Measurements from ENCODE around the gene SSTR5.

Gene SSTR5

GRCh38 chr16:1107731-1108130 lies 35.2 kb downstream of the SSTR5 start:
- DNase-seq, result no peak

- DNase-seq, result no peak
Observed at GRCh38 chr16:1108299-1109252, 36.0 kb downstream of the SSTR5 start.

- DNase-seq, result no peak
Observed at GRCh38 chr16:1109648-1110047, 37.1 kb downstream of the SSTR5 start.

GRCh38 chr16:1112506-1113184 lies 40.1 kb downstream of the SSTR5 start:
- no peak for DNase-seq

DNA sequence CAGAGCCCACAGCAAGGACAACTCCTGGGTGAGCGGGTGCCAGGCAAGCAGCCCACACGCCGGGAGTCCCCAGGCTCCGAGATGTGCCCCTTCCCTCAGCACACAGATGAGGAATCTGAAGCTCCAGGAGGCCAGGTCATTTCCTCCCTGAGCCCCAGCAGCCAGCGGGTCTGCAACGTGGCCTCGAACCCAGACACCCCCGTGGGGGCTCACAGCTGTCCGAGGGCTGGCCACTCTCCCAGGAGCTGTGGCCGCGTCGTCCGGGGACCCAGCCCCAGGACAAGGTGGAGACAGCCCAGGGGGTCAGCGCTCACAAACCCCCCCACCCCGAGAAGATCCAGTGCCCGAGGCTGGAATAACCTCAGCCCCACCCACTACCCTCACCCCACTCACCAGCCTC lies 40.9 kb downstream of the SSTR5 start:
- DNase-seq, result no peak

- DNase-seq, result no peak
Observed at GRCh38 chr16:1113889-1114526, 41.5 kb downstream of the SSTR5 start.

- no peak for DNase-seq
Observed at GRCh38 chr16:1116693-1117077, 44.1 kb downstream of the SSTR5 start.

GRCh38 chr16:1117176-1117900 lies 44.8 kb downstream of the SSTR5 start:
- no peak for DNase-seq

- DNase-seq, result no peak
Observed at GRCh38 chr16:1117926-1118325, 45.4 kb downstream of the SSTR5 start.

DNA sequence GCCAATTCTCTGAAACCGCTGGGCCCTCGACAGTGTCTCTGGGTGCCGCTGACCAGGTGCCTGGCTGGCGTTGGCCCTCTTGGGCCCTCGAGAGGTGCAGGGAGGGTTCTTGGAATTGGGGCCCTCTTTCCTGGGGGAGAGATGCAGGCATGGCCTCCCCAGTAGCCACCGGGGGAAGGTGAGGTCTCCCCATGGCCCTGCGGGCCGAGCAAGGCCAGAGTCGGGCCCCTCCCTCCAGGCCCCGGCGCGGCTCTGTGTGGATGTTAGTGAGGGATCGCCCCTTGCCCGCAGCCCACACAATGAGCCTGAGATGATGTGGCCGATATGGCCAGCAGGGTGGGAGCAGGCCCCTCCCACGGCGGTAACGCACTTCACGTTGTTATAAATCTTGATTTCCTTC lies 46.6 kb downstream of the SSTR5 start:
- no peak for DNase-seq

DNA sequence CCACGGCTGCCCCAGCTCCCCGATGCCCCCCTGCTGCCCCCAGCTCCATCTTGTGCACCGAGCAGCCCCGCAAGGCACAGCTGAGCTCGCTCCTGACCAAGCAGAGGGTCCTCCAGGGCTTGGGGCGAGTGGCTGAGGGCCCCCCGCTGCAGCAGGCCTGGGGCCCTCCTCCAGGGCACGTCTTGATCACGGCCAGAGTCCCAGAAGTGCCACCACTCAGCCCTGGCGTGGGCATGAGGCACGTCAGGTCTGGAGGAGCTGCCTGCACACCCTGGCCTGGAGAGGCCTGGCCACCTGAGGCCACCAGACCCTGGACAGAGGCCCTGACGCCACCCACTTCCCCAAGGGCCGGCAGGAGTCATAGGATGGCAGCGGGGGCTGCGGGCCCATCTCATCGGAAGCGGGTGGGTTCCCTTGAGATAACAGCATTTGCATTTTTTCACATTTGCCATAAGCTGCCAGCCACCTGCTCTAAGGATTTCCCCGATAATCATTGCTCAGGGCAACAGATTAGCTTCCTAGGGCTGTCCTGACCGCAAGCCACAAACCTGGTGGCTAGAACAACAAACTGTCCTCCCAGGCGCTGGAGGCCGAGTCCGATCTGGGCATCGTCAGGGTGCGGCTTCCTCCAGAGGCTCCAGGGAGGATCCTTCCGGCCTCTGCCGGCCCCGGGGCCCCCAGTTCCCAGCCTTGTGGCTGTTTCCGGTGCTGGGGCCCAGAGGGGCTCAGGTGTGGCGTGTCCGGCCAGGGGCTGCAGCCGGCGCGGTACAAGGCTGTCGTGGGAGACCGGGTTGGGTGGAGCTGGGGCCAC lies 47.4 kb downstream of the SSTR5 start:
- no peak for DNase-seq

DNA sequence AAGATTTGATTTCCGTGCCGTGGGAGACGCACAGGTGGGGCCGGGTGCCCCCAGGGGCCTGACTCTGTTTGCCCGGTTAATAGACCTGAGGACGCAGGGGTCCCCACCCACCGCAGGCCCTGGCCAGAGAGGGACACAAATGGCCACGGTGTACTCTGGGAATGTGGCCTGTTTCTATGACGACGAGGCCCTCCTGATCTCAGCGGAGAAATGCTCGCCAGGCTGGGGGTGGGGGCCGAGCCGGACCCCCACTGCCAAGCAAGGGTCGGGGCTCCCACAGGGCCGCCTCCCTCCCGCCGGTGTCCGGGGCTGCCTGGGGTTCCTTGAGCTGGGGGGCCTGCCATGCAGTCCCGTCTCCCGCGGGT lies 48.0 kb downstream of the SSTR5 start:
- no peak for DNase-seq

DNA sequence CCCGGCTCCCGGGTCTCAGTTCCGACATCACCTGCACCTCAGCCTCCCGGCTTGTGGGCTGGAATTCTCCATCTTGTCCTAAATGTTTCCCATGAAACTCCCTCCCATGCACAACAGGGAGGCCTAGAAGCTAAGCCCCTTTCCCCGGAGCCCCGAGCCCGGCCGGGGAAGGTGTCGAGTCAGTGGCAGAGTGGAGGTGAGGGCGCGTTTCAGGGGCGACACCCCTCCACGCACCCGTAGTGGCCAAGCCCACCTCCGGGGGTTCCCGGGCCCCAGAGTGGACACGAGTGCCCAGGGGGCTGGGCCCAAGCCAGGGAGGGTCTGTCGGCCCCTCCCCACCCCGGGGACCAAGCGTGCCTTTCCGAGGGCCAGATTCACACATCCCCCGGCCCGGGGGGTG lies 48.5 kb downstream of the SSTR5 start:
- no peak for DNase-seq

GRCh38 chr16:1121601-1122397 lies 49.3 kb downstream of the SSTR5 start:
- no peak for DNase-seq

DNA sequence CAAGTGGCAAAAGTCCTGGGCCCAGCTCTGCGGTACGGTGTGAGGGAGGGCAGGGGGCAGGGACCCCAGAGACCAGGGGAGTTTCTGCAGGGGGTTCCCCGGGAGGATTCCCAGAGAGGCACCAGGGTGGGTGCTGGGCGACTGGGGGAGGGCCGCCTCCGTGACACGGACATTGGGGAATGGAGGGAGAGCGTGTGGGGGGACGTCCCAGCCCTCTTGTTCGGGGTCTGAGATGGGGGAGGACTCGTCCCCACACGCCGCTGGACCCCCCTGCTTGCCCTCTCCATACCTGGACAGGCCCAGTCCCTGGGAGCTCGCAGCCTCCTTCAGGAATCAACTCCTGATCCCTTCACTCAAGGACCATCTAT lies 49.8 kb downstream of the SSTR5 start:
- no peak for DNase-seq

- no peak for DNase-seq
Observed at GRCh38 chr16:1123525-1124230, 51.1 kb downstream of the SSTR5 start.

DNA sequence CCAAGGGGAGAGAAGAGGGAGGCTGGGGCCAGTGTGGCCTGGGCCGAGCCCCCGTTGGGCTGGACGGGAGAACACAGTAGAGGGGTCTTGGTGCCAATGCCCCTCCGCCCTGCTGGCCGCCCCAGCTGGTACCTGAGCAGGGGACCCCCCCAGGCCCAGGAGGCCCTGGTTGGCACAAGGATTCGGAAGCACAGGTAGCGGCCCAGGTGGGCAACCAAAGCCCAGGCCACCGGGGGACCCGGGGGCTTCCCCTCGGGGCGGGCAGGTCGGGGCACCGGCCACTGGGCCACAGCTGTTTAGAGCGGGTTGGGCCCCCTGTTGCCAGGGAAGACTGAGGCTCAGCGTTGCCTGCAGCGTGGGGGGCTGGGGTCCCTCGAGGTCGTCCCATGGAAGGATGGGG lies 51.7 kb downstream of the SSTR5 start:
- DNase-seq, result no peak

DNA sequence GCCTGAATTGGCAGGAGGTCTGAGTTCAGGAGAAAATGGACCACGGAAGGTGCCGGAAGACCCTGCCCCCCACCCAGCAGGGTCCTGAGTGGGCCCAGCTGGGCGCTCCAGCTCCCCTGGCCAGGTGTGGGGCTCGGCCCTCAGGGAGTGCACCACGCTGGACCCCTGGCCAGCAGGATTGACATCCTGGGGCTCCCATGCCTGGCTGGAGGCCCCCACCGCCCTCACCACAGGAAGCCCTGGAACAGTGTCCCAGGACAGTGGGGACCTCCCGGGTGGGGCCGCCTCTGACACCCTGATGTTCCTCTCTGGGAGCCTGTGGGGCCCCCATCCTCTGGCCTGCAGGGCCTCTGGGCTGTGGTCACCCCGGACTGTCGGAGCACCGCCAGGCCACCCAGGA lies 52.2 kb downstream of the SSTR5 start:
- DNase-seq, result no peak

GRCh38 chr16:1125471-1125870 lies 52.9 kb downstream of the SSTR5 start:
- DNase-seq, result no peak

GRCh38 chr16:1126044-1126443 lies 53.5 kb downstream of the SSTR5 start:
- no peak for DNase-seq

DNA sequence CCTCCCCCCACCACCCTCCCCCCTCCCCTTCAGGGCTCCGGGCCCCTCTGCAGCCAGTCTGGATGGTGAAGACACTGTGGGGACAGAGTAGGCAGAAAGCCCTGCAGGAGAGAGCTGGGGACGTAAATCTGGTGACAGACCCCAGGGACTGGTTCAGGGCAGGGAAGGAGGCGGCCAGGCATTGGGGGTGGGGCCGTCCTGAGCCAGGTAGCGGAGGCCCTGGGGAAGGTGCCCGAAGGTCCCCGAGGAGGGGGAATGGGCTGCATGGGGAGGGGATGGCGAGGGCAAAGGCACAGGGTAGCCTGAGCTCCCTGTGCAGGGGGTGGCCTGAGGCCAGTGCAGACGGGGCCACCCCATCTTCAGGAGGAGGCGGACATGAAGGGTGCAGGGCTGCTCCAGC lies 54.0 kb downstream of the SSTR5 start:
- no peak for DNase-seq
